HG03066 (cell line): Measurements from ENCODE around the gene ARHGAP18.
A peak's percentile ranks its signal among the peaks of the same experiment; 100 is the strongest.

Experiments
- ATAC-seq: cut with Tn5 transposase; IDR thresholded peaks from one replicate; pipeline ENCODE4 v1.9.1; 2021; ENCODE audit warnings: low read depth; ENCODE audit not compliant: unreplicated experiment

Gene ARHGAP18, protein sequence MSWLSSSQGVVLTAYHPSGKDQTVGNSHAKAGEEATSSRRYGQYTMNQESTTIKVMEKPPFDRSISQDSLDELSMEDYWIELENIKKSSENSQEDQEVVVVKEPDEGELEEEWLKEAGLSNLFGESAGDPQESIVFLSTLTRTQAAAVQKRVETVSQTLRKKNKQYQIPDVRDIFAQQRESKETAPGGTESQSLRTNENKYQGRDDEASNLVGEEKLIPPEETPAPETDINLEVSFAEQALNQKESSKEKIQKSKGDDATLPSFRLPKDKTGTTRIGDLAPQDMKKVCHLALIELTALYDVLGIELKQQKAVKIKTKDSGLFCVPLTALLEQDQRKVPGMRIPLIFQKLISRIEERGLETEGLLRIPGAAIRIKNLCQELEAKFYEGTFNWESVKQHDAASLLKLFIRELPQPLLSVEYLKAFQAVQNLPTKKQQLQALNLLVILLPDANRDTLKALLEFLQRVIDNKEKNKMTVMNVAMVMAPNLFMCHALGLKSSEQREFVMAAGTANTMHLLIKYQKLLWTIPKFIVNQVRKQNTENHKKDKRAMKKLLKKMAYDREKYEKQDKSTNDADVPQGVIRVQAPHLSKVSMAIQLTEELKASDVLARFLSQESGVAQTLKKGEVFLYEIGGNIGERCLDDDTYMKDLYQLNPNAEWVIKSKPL

GRCh38 chr6:129709769-129710449, at the start of gene ARHGAP18:
ARHGAP18 (minus strand) TSS chr6:129710177; CDS start chr6:129710136, 41 bp downstream.
- peak; percentile 92 for ATAC-seq

GRCh38 chr6:129755787-129756186, 45.8 kb upstream of the ARHGAP18 start:
- ATAC-seq, result no peak

DNA sequence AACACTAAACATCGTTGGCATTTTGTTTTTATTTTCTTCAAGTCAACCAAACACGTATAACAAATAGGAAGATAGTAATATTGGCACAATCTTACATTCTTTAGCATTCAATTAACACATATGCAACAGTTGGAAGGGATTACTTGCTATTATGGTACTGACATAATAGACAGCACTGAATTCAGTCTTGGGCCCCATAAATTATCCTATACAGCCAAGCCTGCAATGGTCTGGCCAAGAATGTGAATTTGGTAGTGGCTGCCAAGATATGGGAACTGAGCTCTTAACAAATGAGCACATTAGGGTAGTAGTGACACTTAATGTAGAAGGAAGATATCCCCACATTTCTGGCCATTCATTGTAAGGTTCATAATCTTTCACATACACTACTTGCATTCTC, 44.8 kb upstream of the ARHGAP18 start:
- no peak for ATAC-seq

DNA sequence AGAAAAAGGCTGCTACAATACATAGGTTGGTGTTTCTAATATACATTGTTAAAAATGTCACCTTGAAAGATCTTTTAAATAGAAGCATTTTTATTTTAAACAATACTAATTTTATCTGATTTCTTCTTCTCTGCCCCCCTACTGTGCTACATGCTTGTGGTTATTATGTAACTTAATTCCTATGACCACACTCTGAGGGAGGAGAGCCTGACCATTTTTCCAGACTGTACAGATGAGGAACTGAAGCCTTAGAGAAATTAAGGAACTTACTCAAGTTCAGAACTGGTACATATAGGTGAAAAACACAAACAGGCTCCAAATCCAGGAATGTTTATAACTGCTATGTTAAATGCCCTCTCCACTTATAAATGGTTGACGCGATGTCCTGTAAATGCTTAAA, 43.4 kb upstream of the ARHGAP18 start:
- ATAC-seq, result no peak

DNA sequence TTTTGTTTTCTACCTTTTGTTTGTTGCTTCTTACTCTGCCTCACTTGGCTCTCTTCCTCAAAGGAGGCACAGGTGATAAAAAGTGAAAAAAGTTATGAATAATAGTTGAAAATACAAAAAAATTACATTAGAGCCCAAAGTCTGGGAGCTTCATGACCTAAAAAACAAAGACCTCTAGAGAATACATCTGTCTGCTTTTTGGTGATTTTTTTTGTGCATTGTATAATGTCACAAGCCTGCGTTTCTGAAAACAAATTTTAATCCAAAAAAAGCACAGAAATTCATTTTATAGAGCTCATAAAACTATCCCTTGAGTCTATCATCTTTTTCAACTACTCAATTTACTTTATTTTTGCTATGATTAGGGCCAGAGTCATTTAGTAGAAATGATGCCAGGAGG, 41.4 kb upstream of the ARHGAP18 start:
- no peak for ATAC-seq

GRCh38 chr6:129750360-129750759, 40.4 kb upstream of the ARHGAP18 start:
- no peak for ATAC-seq

DNA sequence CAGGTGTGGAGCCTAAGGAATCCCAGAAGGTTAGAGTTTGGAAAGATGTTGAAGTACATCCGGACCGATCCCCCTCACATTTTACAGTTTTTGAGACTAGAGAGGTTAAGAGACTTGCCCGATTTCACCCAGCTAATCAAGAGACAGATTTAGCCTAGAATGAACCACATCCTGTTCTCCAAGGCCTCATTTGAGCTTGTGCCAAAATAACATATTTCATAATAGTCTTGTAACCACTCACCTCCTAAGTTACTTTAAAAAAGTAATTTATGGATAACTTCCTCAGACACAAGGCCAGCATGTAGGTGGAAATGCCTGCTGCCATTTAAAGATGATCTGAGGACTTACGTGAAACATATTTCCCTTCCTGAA, 39.8 kb upstream of the ARHGAP18 start:
- ATAC-seq, result peak; percentile 43

- no peak for ATAC-seq
These were observed 39.1 kb upstream of the ARHGAP18 start for GRCh38 chr6:129748901-129749748.

GRCh38 chr6:129748212-129748900, 38.4 kb upstream of the ARHGAP18 start:
- peak; percentile 80 for ATAC-seq

DNA sequence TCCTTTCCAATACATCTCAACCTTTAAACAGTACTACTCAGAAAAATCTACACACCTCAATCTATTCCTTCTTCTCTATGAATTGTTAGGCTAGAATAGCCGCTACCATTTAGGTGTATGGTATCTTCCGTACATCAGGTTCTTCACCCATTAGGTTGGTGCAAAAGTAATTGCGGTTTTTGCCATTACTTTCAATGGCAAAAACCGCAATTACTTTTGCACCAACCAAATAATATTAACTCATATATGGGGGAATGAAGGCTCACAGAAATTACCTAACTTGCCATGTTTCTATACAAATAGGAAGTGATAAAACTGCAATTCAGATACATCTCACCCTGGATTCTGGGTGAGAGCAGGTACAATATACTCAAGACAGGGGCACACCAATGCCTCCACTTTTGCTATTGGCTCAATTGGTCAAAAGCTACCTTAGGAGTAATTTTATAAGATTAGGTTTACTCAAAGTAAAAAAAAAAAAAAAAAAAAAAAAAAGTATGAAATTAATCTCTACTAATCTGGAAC, 37.7 kb upstream of the ARHGAP18 start:
- ATAC-seq, result no peak

DNA sequence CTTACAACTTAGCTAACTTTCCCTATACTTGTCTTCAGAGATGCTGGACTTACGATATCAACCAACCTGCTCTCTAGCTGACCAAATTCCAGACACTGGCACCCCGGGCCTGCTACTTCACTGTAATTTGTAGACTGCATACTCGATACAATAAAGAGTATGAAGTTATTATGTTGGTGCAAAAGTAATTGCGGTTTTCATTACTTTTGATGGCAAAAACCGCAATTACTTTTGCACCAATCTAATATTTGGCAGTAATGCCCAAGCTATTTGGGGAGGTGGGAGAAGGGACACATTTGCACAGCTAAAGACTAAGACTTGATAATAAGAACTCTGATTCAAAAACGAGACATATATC, 34.9 kb upstream of the ARHGAP18 start:
- ATAC-seq, result no peak

- ATAC-seq, result no peak
These were observed 34.4 kb upstream of the ARHGAP18 start for GRCh38 chr6:129744201-129744879.

GRCh38 chr6:129740013-129740412, 30.0 kb upstream of the ARHGAP18 start:
- ATAC-seq, result no peak

- no peak for ATAC-seq
These were observed 26.1 kb upstream of the ARHGAP18 start for GRCh38 chr6:129736105-129736504.

GRCh38 chr6:129733290-129733689, 23.3 kb upstream of the ARHGAP18 start:
- ATAC-seq, result no peak

DNA sequence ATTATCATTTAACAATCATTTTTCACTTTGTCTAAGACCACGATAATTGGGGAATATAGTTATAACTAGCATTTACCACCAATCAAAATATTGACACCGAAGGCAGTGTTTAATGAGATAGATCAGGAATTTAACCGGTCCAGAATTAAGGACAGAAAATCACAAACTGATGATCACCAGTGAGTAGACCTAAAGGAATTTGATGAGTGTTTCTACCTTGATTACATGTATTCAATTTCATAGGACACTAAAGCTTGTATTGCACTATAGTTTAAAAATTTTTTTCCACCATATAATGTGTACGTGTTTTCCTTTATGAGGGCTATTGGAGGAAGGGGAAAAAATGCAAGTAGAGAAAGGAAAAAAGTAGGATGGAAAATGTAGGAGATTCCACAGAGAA, 22.6 kb upstream of the ARHGAP18 start:
- no peak for ATAC-seq

DNA sequence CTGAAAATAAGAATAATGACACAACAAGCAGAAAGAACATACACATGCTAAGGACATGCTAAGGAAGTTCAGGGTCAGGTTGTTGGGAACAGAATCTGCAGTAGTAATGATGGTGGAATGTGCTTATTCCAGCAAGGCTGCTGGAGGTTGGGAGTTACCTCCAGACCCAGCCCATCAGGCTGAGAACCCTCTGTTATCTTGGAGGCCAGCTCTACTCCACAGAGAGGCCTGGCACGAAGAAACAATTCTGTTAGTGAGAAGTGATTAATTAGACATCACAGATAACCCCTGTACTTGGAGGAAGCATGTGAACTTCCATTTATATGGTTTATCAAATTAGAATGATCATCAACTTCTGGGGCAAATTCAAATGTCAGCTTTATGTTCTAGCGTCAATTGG, 22.1 kb upstream of the ARHGAP18 start:
- ATAC-seq, result no peak

- ATAC-seq, result no peak
These were observed 21.5 kb upstream of the ARHGAP18 start for GRCh38 chr6:129731428-129731827.

GRCh38 chr6:129730477-129731165, 20.6 kb upstream of the ARHGAP18 start:
- ATAC-seq, result no peak
